ENCODE measurements around the gene CCDC68.
"Not testable (repeated sequence)": the region's sequence is repeated elsewhere in the genome, so short reads cannot be mapped to it uniquely, and the experiment has no call there.

The CCDC68 gene

DNA sequence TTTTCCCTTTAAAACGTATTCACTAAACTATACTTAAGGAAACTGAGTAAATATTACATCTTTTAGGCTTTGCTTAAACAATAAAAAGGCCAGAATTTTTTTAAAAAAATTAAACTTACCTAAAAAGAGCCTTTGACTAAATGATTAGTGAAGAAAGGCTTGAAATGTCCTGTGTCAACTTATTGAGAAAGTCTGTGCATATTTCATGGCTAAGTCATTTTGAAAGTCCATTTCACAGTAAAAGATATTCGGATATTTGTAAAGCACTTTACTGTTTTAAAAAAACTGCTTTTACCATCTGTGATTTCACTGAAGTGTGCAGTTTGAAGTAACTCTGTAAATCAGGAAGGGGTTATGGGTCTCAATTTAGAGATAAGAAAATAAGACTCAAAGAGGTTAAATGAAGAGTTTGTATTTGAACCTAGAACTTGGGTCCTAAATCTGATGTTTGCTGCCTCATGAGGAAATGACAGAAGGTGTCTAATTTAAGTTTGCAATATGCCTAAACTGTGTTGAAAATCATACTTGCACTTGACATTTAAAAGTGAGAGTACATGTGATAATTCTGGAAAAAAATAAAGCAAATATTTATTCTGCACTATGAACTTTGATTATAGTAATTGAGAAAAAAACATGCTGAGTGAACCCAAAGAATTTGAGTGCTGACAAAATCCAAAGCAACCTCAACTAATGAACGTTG is 80.5 kb downstream of the CCDC68 start:
- DNase-seq (ENCODE audit: low read depth in 4 of 4, low spot score in 1 of 4): no peak

DNA sequence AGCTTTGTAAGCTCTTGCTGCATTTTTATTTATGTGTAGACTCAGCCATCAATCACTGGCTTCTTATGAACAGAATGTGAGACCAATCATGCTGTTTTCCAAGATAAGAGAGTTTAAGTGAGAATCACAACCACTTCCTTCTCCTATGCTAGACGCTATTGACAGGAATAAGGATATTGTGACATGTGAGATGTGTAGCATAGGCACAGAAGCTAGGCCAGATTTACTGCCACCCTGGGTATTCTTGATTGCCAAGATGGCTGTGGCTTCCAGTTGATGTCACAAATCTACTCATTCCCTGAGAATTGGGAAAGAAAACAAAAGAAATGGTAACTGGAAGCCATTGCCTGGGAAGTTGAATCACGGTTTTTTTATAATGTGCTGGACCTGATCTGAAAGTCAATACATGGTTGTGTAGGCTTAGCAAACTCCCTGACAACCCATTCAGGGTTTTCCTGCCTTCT is 81.1 kb downstream of the CCDC68 start:
- no peak for DNase-seq (ENCODE audit: low read depth in 4 of 4, low spot score in 1 of 4)

DNA sequence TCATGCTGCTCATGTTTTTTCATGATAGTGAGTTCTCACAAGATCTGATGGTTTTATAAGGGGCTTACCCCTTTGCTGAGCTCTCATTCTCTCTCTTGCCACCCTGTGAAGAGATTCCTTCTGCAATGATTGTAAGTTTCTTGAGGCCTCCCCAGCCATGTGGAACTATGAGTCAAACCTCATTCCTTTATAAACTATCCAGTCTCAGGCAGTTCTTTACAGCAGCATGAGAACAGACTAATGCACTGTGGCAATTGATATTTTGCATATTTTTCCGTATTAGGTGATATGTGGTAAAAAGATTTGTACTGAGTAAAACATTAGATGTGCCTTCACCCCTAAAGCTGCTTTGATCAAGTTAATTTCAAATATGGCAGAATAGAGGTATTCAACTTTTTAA is 82.2 kb downstream of the CCDC68 start:
- no peak for DNase-seq (ENCODE audit: low read depth in 4 of 4, low spot score in 1 of 4)

DNA sequence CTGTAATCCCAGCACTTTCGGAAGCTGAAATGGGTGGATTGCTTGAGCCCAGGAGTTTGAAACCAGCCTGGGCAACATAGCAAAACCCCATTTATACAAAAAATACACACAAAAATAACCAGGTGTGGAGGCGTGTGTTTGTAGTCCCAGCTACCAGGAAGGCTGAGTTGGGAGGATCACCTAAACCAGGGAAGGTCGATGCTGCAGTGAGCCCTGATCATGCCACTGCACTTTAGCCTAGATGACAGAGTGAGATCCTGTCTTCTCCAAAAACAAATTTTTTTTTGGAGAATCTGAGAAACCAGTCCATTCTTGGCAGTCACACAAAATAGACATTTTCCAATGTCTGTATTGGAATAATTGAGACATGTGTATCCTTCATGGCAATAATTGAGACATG is 84.2 kb downstream of the CCDC68 start:
- no peak for DNase-seq (ENCODE audit: low read depth in 4 of 4, low spot score in 1 of 4)

DNA sequence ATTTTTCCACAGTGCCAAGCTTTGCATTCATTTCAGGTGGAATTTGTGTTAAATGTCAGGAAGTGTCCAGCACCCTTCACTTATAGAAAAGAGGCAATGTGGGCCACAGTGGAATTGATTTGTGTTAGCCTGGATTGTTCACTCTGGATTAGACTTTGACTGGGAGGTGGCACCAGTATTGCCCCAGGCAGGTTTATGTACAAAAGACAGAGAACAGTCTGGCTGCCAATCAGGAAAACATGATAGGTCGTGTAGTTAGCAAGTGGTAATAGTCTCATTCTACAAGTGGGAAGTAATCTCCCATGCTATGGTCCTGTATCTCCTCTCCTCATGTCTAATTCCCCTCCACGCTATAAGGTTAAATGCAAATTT is 85.4 kb downstream of the CCDC68 start:
- DNase-seq (ENCODE audit: low read depth in 4 of 4, low spot score in 1 of 4): no peak

DNA sequence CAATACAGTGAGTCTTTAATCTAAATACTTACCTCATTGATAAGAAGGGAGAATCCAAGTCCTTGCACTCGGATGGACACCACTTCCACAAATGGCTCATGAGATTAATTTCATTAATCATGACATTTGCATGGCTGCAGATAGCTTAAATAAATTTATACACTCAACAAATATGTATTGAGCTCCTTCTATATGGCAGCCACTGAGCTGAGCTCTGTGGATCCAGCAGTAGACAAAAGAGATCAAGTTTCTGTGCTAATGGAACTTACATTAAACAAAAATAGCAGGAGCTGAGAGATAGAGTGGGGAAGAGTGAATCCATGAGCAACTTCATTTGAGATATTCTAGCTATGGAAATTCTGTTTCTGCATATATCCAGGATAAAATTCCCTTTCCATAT is 86.6 kb downstream of the CCDC68 start:
- DNase-seq (ENCODE audit: low read depth in 4 of 4, low spot score in 1 of 4): no peak

DNA sequence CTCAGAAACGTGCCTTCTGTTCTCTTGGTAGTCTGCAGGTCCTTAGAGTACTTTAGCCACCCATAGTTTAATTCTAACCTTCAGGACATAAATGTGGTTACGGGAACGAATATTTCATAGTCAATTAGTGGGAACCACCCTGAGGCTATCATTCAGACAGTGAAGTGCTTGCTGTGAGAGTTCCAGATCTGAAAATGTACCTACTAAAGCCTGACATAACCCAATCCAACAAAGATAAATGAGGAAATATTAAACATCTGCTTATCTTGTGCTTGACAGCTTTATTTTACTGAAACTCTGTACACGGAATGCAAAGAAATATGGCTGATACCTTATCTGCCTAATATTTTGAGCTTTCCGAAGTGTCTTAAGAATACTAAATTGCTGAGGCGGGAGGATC is 88.0 kb downstream of the CCDC68 start:
- DNase-seq (ENCODE audit: low read depth in 4 of 4, low spot score in 1 of 4): no peak

DNA sequence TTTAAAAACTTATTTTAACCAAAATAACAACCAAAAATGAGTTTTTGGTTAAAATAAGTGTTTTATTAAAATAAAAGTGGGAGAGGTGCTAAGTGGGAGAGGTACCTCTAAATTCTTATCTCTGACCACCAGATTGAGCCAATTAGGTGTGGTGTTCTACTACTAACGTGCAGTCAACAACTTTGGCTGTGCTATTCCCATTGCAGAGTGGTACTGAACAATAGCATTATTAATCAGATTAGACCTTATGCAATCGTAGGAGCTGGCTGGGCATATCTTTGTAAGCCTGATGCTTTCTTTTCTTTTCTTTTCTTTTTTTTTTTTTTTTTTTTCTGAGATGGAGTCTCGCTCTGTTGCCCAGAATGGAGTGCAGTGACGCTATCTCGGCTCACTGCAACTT is 92.1 kb downstream of the CCDC68 start:
- no peak for DNase-seq (ENCODE audit: low read depth in 4 of 4, low spot score in 1 of 4)

DNA sequence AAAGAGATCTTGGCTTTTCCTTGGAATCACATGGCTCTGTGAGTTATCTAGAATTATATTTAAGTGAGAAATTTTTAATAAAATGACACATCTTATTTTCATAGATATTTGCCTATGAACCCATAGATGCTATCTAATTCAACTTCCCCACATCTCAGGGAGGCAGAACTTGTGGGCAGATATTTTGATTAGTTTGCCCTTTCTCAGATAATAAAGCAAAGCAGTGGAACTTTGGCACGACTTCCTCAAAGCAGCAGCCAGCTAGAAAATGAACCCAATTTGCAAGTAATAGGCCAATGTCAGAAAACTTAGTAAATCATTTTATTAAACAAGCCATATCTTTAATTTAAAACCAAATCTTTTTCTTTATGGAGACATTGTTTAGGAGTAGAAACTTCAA is 98.3 kb downstream of the CCDC68 start:
- DNase-seq (ENCODE audit: low read depth in 4 of 4, low spot score in 1 of 4): no peak

DNA sequence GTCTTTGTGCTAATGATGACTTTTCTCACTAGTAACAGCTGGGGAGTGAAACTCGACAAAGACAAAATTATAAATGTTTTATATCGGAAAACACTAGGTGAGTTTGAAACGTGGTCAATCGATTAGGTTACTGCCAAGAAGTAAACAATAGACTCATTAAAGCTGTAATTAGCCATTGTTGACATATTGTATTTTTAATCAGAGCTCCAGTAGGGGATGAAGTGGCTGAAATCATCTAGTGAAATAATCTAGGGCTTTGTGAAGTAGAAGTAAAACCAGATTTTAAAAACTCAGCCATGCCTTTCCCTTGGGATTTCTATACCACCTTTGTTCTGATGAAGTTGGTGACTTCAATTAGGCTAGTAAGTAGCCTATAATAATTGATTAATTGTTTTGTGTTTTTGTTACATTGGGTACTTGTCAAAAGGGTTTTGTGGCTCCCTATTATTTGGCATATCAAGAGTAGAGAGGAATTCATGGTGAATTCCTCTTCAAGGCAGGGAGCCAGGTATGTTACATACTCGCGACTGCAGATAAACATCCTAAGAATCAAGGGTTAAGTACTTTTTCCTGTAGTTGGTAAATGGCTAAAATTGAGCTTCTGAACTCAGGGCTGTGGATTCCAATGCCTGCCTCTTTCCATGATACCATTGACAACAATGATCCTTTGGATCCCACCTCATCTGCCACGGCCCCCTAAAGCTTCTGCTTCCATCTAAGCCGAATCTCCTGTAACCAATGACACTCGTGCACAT is 99.4 kb downstream of the CCDC68 start:
- DNase-seq (ENCODE audit: low read depth in 4 of 4, low spot score in 1 of 4): no peak

DNA sequence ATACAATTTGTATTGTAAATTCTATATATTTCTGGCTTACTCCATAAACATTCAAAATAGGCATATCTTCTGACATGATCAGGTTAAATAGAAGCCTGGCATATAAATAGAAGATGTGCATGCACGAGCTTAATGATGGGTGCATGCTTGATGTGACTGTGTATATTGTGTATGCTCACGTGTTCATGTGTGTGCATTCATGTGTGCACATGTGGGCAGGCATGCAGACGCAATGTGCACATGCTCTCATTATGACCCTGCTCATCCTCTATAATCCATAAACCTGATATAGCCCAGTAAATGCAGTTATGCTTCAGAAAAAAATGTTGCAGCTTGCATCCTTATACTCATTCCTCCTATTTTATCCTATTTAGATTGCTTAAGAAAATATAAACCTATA is 101.8 kb downstream of the CCDC68 start:
- no peak for DNase-seq (ENCODE audit: low read depth in 4 of 4, low spot score in 1 of 4)

DNA sequence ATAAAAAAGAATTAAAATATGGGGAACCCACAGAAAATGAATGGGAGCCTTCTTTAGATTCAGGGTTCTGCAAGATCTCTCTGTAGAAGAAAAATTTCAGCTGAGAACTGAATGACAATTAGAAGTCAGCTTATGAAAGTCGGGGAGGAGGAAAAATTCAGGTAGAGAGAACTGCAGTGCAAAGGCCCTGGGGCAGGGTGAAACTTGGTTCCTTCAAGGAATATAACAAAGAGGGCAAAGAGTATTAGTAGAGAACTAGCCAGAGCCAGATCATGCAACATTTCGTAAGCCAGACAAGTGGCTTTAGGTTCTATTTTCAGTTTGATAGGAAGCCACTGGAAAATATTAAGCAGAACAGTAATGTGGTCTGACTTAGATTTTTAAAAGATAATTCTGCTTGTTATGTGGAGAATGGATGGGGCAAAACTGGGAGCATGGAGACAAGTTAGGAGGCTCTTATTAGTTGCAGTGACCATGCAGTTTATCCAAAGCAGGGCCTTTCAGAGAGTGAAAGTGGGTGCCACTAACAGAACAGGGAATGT is 103.1 kb downstream of the CCDC68 start:
- no peak for DNase-seq (ENCODE audit: low read depth in 4 of 4, low spot score in 1 of 4)

DNA sequence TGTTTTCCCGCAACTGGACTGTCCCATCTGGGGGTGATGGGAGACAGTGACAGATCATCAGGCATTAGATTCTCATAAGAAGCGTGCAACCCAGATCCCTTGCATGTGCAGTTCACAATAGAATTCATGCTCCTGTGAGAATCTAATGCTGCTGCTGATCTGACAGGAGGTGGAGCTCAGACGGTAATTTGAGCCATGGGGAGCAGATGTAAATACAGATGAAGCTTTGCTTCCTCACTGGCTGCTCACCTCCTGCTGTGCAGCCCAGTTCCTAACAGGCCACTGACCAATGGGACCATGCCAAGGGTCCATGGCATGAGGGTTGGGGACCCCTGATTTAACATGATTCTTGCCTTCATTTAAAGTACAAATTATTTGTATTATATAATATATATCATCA is 104.2 kb downstream of the CCDC68 start:
- not testable (repeated sequence) for DNase-seq (ENCODE audit: low read depth in 4 of 4, low spot score in 1 of 4)

DNA sequence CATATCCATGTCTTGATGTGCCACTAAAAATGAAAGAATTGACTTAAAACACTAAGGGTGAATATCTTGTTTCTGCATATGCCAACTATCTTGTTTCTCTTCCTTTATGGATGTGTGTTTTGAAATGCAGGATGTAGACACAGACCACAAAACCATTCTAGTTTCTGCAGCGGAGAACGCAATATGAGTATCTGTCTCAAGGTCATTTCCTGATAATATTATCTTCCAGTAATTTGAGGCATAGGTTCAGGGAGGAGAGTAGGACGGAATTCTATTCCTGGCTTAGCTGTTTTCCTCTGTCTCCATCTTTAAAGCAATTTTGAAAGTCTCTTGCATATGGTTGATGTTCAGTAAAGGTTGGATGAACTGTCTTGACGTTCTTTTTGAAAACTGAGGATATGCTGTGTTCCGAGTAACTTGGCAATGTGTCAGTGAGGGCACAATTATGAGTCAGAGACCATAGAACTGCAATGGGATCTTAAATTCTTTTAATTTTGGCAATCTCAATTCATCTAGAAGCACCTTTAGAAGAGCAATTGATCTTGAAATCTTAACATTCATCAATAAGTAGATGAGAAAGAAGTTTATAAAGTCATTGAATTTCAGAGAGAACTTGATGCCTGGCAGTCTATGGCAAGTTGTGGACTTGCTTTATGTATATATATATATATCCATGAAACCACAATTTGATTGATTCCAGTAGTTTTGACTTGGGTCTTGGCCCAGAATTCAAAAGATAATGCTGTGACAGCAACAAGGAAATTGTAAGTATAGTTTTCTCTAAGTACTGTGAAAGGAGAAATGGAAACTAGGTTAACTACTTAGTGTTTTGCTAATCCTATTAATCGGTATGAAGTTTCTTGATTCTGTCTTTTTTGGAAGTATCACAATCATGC is 106.2 kb downstream of the CCDC68 start:
- DNase-seq (ENCODE audit: low read depth in 4 of 4, low spot score in 1 of 4): no peak
